Lower leg skin (tissue), 3 donors: Measurements from ENCODE around the gene BIRC3.

Source experiments
- POLR2A ChIP-seq, 2 donors: fragments of 450-650 bp; IDR thresholded peaks; one replicate each; pipeline ENCODE4 v1.6.1; 2016 to 2017; ENCODE audit warnings: antibody characterized with exemption in 2 of 2, mild to moderate bottlenecking in 1 of 2, moderate library complexity in 1 of 2
- TF ChIP-seq, protein P1 (sequence below), 3 donors: fragments of 450-650 bp; IDR thresholded peaks; one replicate each; pipeline ENCODE4 v1.5.1; 2016; ENCODE audit warnings: antibody characterized with exemption in 3 of 3, mild to moderate bottlenecking in 3 of 3, moderate library complexity in 2 of 3

DNA sequence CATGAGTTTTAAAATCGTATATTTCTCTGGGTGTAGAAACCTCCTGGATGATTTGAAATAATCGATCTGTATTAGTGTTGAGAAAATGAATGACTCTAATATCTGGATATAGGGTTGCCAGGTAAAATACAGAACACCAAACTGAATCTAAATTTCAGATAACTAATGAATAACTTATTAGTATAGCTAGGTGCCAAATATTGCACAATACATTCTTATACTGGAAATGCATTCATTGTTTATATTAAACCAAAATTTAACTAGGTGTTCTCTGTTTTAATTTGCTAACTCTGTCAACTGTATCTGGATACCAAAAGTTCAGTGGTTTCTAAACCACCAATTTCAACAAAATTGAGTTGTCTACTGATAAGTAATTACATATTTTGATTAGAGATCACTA, 2.5 kb upstream of the BIRC3 start:
- TF ChIP-seq, protein P1, sequence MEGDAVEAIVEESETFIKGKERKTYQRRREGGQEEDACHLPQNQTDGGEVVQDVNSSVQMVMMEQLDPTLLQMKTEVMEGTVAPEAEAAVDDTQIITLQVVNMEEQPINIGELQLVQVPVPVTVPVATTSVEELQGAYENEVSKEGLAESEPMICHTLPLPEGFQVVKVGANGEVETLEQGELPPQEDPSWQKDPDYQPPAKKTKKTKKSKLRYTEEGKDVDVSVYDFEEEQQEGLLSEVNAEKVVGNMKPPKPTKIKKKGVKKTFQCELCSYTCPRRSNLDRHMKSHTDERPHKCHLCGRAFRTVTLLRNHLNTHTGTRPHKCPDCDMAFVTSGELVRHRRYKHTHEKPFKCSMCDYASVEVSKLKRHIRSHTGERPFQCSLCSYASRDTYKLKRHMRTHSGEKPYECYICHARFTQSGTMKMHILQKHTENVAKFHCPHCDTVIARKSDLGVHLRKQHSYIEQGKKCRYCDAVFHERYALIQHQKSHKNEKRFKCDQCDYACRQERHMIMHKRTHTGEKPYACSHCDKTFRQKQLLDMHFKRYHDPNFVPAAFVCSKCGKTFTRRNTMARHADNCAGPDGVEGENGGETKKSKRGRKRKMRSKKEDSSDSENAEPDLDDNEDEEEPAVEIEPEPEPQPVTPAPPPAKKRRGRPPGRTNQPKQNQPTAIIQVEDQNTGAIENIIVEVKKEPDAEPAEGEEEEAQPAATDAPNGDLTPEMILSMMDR (IDR thresholded peaks at IDR 0.05): no peak
- TF ChIP-seq POLR2A (IDR thresholded peaks at IDR 0.05): no peak
